ENCODE results near the gene S100A7A. TPM values are rescaled to one million over a fixed set of nuclear protein-coding genes. Genes with fewer than 3 reads are reported as not detected.
"Not testable (repeated sequence)": the region's sequence is repeated elsewhere in the genome, so short reads cannot be mapped to it uniquely, and the experiment has no call there.

Gene S100A7A
- polyA plus RNA-seq, 4 donors, result not detected

DNA sequence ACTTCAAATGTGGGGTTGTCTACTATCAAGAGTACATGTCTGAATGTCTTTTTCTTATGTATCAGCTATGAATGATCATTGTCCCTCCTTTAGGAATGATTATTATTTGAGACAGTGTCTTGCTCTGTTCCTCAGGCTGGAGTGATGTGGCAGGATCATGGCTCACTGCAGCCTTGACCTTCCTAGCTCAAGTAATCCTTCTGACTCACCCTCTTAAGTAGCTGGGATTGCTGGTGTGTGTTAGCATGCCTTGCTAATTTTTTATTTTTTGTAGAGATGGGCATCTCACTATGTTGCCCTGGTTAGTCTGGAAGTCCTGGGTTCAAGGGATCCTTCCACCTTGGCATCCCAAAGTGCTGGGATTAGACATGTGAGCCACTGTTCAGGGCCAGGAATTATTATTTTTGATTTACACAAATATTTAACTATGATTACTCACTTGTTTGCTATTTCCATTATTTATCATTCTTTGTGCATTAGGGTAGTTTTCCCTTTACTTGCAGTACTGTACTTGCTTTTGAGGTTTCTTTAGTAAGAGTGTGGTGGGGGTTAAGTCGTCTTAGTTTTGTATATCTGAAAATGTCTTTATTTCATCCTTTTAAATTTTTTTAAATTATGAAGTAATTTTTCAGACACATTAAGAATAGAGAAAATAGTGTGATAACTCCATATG, 31.3 kb downstream of the S100A7A start:
- DNase-seq (ENCODE audit: low read depth in 4 of 4, low spot score in 2 of 4), result no peak

- DNase-seq (ENCODE audit: low read depth in 4 of 4, low spot score in 2 of 4), result not testable (repeated sequence)
Observed at GRCh38 chr1:153448851-153449250, 32.5 kb downstream of the S100A7A start.

DNA sequence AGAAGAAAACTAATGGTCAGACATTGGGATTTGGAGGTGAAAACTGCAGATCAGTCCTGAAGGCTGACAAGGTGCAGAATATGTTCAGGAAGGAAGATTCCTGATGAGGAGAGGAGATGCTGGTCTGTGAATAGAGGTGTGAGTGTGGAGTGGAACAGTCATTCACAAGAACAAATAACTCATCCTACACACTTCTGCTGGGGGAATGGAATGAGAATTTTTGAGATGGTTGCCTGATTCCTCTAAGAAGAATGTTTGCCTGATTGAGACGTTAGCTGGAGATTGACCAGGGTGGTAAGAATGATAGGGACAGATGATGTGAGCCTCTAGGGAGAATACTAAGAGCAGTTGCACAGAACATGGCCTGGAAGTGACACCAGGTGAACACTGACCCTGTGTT, 40.1 kb downstream of the S100A7A start:
- DNase-seq (ENCODE audit: low read depth in 4 of 4, low spot score in 2 of 4), result no peak

GRCh38 chr1:153459655-153460054, 43.3 kb downstream of the S100A7A start:
- no peak for DNase-seq (ENCODE audit: low read depth in 4 of 4, low spot score in 2 of 4)

DNA sequence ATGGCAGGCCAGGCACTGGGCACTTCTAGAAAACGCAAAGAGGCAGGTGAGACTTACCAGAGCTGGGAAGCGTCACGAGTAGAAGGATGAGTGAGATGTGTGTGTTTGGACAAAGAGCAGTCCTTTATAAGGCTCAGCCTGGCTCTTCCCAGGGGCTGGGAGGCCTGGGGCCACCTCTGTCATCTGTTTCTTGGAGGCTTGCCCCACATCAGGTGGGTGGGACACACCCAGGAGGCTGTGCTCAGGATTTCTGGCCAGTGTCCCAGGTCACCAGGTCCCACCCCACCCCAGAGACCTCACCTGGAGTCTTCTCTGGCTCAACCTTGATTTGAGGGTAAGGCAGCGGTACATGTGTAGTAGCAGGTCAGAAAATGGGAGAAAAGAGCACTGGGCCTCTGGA, 44.2 kb downstream of the S100A7A start, which contains the start of gene S100A7:
Gene S100A7, minus strand, starts transcription at position 101 of the 400 bp plus-strand sequence. CDS start 1,638 bp downstream, outside the sequence.
- DNase-seq (ENCODE audit: low read depth in 4 of 4, low spot score in 2 of 4), result no peak

GRCh38 chr1:153462741-153463140, 46.4 kb downstream of the S100A7A start:
- not testable (repeated sequence) for DNase-seq (ENCODE audit: low read depth in 4 of 4, low spot score in 2 of 4)

DNA sequence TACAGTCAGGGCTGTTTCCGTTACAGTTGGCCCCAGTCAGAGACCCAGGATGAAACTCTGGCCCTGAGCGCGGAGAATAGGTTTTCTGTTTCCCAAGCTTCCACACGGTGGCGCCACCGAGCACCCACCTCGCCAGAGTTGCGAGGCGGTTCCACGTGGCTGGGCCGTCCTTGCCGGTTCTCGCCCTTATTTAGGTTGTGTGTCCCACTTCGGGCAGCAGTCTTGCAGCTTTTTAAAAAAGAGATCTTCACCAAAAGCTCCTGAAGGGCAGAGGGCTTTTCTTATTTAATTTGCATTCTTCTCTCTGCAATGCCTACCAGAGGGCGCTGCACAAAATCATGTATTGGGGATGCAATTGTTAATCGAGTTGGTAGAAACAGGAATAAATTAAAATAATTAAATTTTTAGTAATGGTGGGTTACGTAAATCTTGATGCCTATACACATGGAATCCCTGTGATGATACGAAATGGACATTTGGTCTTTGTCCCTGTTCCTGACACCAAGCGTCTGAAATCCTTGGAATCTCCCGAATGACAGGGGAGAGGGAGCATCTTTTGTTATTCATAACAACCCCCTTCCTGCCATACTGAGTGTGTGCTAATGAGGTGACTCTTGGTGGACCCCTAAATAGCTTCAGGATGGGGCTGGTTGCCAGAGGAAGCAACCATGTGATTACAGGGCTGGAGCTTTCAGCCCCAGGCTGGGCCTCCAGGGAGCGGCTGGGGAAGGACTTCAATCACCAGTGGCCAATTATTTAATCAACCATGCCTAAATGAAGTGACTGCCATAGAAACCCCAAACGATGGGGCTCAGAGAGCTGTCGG, 49.7 kb downstream of the S100A7A start:
- no peak for DNase-seq (ENCODE audit: low read depth in 4 of 4, low spot score in 2 of 4)

DNA sequence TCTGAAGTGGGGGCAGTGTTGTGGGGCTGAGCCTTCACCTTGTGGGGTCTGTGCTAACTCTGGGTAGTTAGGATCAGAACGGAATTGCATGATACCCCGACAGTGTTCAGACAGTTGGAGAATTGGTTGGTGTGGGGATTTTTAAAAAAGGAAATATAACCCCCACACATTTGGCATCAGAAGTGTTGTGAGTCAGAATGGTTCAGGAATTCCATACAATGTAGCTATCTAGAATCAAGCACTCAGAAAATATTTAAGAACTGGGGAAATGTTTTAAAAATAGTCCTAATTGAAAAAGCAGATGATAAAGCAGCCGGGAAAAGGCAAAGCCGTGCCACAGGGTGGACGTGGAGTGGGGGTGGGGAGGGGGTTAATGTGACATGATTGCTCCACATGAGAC, 50.6 kb downstream of the S100A7A start:
- no peak for DNase-seq (ENCODE audit: low read depth in 4 of 4, low spot score in 2 of 4)

- no peak for DNase-seq (ENCODE audit: low read depth in 4 of 4, low spot score in 2 of 4)
Observed at GRCh38 chr1:153470707-153471106, 54.4 kb downstream of the S100A7A start.

Other genes with a start within 250 kb of the S100A7A start
- not detected for gene LELP1, start 213.1 kb upstream of the S100A7A start, polyA plus RNA-seq (ENCODE audit: insufficient read length in 4 of 4)
- gene PRR9, start 198.9 kb upstream of the S100A7A start, polyA plus RNA-seq (ENCODE audit: insufficient read length in 4 of 4), result not detected
- not detected for gene LORICRIN, start 156.8 kb upstream of the S100A7A start, polyA plus RNA-seq (ENCODE audit: insufficient read length in 4 of 4)
- not detected for gene PGLYRP3, start 103.6 kb upstream of the S100A7A start, polyA plus RNA-seq (ENCODE audit: insufficient read length in 4 of 4)
- not detected for gene PGLYRP4, start 67.7 kb upstream of the S100A7A start, polyA plus RNA-seq (ENCODE audit: insufficient read length in 4 of 4)
- 10 to 100 TPM in 3 of 4 donors, 1 to 10 TPM in 1; 7.7 to 25.8 (median 17.0) TPM for gene S100A9, start 58.7 kb upstream of the S100A7A start, polyA plus RNA-seq (ENCODE audit: insufficient read length in 4 of 4)
- gene S100A12, start 40.9 kb upstream of the S100A7A start, polyA plus RNA-seq (ENCODE audit: insufficient read length in 4 of 4), result 1 to 10 TPM in 3 of 4 donors, under 1 TPM in 1; 0.35 to 3.9 (median 2.1) TPM
- gene S100A8, start 25.4 kb upstream of the S100A7A start, polyA plus RNA-seq (ENCODE audit: insufficient read length in 4 of 4), result 10 to 100 TPM in 3 of 4 donors, 1 to 10 TPM in 1; 4.4 to 15.1 (median 12.9) TPM
- under 1 TPM in 3 of 4 donors, not detected in 1; 0.32 to 0.87 (median 0.55) TPM for gene S100A7, start 44.1 kb downstream of the S100A7A start, polyA plus RNA-seq (ENCODE audit: insufficient read length in 4 of 4)
- gene S100A6, start 119.5 kb downstream of the S100A7A start, polyA plus RNA-seq (ENCODE audit: insufficient read length in 4 of 4), result 100 to 1,000 TPM; 184 to 308 (median 260) TPM
- gene S100A5, start 124.4 kb downstream of the S100A7A start, polyA plus RNA-seq (ENCODE audit: insufficient read length in 4 of 4), result 1 to 10 TPM in 2 of 4 donors, under 1 TPM in 2; 0.76 to 1.3 (median 1.1) TPM
- 10 to 100 TPM; 32.3 to 55.5 (median 47.8) TPM for gene S100A4, start 129.3 kb downstream of the S100A7A start, polyA plus RNA-seq (ENCODE audit: insufficient read length in 4 of 4)
- gene S100A3, start 132.7 kb downstream of the S100A7A start, polyA plus RNA-seq (ENCODE audit: insufficient read length in 4 of 4), result under 1 TPM in 3 of 4 donors, not detected in 1; 0.46 to 0.52 (median 0.47) TPM
- gene S100A2, start 149.3 kb downstream of the S100A7A start, polyA plus RNA-seq (ENCODE audit: insufficient read length in 4 of 4), result 1 to 10 TPM; 6.0 to 9.8 (median 8.9) TPM
- gene S100A16, start 196.6 kb downstream of the S100A7A start, polyA plus RNA-seq (ENCODE audit: insufficient read length in 4 of 4), result 100 to 1,000 TPM in 3 of 4 donors, 10 to 100 TPM in 1; 94.1 to 126 (median 109) TPM
- 10 to 100 TPM; 16.6 to 27.0 (median 22.6) TPM for gene S100A14, start 199.8 kb downstream of the S100A7A start, polyA plus RNA-seq (ENCODE audit: insufficient read length in 4 of 4)
- 100 to 1,000 TPM; 133 to 184 (median 160) TPM for gene S100A13, start 211.0 kb downstream of the S100A7A start, polyA plus RNA-seq (ENCODE audit: insufficient read length in 4 of 4)
- 10 to 100 TPM; 20.3 to 36.3 (median 23.9) TPM for gene S100A1, start 211.9 kb downstream of the S100A7A start, polyA plus RNA-seq (ENCODE audit: insufficient read length in 4 of 4)
- 100 to 1,000 TPM; 116 to 159 (median 133) TPM for gene CHTOP, start 217.5 kb downstream of the S100A7A start, polyA plus RNA-seq (ENCODE audit: insufficient read length in 4 of 4)
- gene SNAPIN, start 242.2 kb downstream of the S100A7A start, polyA plus RNA-seq (ENCODE audit: insufficient read length in 4 of 4), result 10 to 100 TPM; 50.0 to 59.6 (median 54.6) TPM

Data from left renal cortex interstitium (tissue), 4 donors.